DND-41 (cell line): ENCODE measurements around the gene COMMD8.

Source experiments
- CTCF ChIP-seq: IDR thresholded peaks from 2 replicates; pipeline ENCODE4 v1.5.1; 2012; ENCODE audit warnings: borderline replicate concordance, low read length, moderate library complexity, mild to moderate bottlenecking; ENCODE audit not compliant: poor library complexity, severe bottlenecking; ENCODE audit errors: extremely low read depth
- EZH2 ChIP-seq: IDR thresholded peaks from 3 replicates; pipeline ENCODE4 v1.6.1; 2012; ENCODE audit warnings: borderline replicate concordance, low read depth, mild to moderate bottlenecking, moderate library complexity, low read length, inconsistent platforms; ENCODE audit not compliant: severe bottlenecking

DNA sequence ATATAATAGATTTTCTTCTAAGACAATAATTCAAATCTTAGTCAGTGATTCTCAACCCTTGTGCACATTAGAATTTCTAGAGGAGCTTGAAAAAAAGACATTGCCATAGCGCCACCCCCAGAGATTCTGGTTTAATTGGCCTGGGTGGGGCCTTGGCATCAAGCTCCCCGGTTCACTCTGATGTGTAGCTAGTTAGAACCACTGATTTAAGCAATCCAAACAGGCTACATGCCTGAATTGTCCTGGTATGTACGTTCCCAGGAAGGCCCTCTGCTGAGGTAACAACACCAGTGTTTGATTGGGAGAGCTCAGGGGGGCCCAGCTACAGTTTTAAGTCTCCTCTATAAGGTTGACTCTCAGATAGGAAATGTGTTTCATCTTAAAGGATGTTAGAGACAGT, 20.2 kb upstream of the COMMD8 start:
- TF ChIP-seq CTCF, result no peak
- no peak for TF ChIP-seq EZH2
